Transverse colon (tissue), 4 donors: ENCODE data around the gene EYS. TPM values are rescaled to one million over a fixed set of nuclear protein-coding genes. Genes with fewer than 3 reads are reported as not detected.

ENCODE experiments used
- DNase-seq: peaks from one replicate; pipeline ENCODE4 v3.0.0-alpha.2; 2019
- H3K27ac ChIP-seq, 4 donors: fragments of 200-600 bp; sonication (generic); 2 replicates each; pipeline ENCODE4 v1.5.1; 2016 to 2018; ENCODE audit warnings: inconsistent platforms in 4 of 4
- H3K27me3 ChIP-seq: fragments of 200-600 bp; sonication (generic); 2 replicates; pipeline ENCODE4 v1.5.1; 2017; ENCODE audit warnings: inconsistent platforms
- H3K36me3 ChIP-seq, 4 donors: fragments of 200-600 bp; sonication (generic); 2 replicates each; pipeline ENCODE4 v1.5.1; 2017 to 2019; ENCODE audit warnings: inconsistent platforms in 4 of 4
- H3K4me1 ChIP-seq, 4 donors: fragments of 200-600 bp; sonication (generic); 2 replicates each; pipeline ENCODE4 v1.5.1; 2017 to 2020; ENCODE audit warnings: inconsistent platforms in 4 of 4
- H3K4me3 ChIP-seq, 4 donors: fragments of 200-600 bp; sonication (generic); 1 replicate in 1 of 4; 2 replicates in 3 of 4; pipeline versions ENCODE4 v1.5.1 to v1.6.1; 2017 to 2019; ENCODE audit warnings: inconsistent platforms in 4 of 4
- H3K9me3 ChIP-seq, 2 donors: fragments of 200-600 bp; sonication (generic); 2 replicates each; pipeline ENCODE4 v1.5.1; 2017 to 2019; ENCODE audit warnings: inconsistent platforms in 2 of 2
- EP300 ChIP-seq: sonication (generic); formaldehyde crosslinking; IDR thresholded peaks from one replicate; pipeline ENCODE4 v1.6.1; 2017; ENCODE audit warnings: antibody characterized with exemption, low read depth
- POLR2A ChIP-seq: fragments of 450-650 bp; IDR thresholded peaks from one replicate; pipeline ENCODE4 v1.6.1; 2016; ENCODE audit warnings: antibody characterized with exemption, mild to moderate bottlenecking, moderate library complexity
- POLR2AphosphoS5 ChIP-seq, 3 donors: sonication (generic); formaldehyde crosslinking; IDR thresholded peaks; one replicate each; pipeline ENCODE4 v1.6.1; 2016; ENCODE audit warnings: antibody characterized with exemption in 3 of 3
- WGBS, 2 donors: methylation state at CpG; one replicate each; pipeline ENCODE4 v1.1.5; 2018; ENCODE audit warnings: low coverage in 1 of 2; 5-methylcytosine and 5-hydroxymethylcytosine counted together
- in situ Hi-C, 4 donors: fragments of 200-750 bp; cut with MboI; loops; one replicate each; pipeline versions ENCODE4 v1.15.0 to v1.15.1; 2017; ENCODE audit warnings: low sequenced_read_pairs in 3 of 4, low pct_ligation_motif_present in 1 of 4, low pct_unique_long_range_greater_than_20kb in 1 of 4
- intact Hi-C: fragments of 100-400 bp; cut with DNase I; formaldehyde crosslinking; loops from one replicate; pipeline ENCODE4 v1.15.1; 2023; ENCODE audit warnings: low total_unique reads
- total RNA-seq, 4 donors: library from RNA; depleted of rRNA; stranded (reverse); fragments of >200 nt; gene quantifications; one replicate each; pipeline ENCODE4 v1.1.0, GENCODE V29; 2016
- TF ChIP-seq, protein P1 (sequence below), 5 experiments: fragments of 200-600 bp in 3 of 5; fragments of 450-650 bp in 2 of 5; sonication (generic) in 3 of 5; IDR thresholded peaks; 1 replicate in 2 of 5; 2 replicates in 3 of 5; pipeline ENCODE4 v1.5.1; 2016 to 2017; ENCODE audit warnings: antibody characterized with exemption in 5 of 5, inconsistent platforms in 3 of 5, mild to moderate bottlenecking in 2 of 5, moderate library complexity in 1 of 5

EYS gene
- total RNA-seq, 4 donors from 2014 or later: 0.41 TPM; not detected in 3

DNA sequence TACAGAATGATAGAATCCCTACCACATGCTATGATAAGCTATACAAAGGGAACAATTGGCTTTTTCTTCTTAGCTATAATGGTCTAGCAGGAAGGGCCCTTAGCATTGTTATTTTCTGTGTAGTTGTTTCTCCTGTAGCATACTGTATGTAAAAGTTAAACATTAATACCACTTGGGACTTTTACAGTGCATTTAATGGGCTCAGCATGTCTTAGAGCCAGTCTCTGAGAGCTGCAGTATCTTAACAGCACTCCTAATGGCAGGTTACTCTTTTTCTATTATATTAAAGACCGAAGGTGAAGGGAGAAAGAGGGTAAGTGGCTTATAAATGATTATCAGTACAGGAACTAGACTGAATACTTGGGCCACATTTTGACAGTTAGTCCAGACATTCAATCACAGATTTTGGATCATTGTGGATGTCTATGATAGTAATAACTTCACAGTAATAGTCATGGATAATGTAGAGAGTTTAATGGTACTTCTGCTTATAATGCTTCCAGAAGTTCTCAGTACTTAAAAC lies 1780.7 kb downstream of the EYS start:
- Histone ChIP-seq H3K4me1 (peaks cover 0 to 22% (median 5%) of the 10 kb centered on the region in 4 donors), H3K27me3 (no peaks in the 10 kb centered on the region), H3K27ac (peak overlapping the region; percentile 12 to 39 (median 32)), H3K9me3 (no peaks in the 10 kb centered on the region), H3K36me3 (no peaks in the 10 kb centered on the region), H3K4me3 (no peak overlapping the region)
- intact Hi-C loops (no loop called here), in situ Hi-C loops (loop anchor here in 3 of 4 donors (10.0 kb wide), 2 partner anchors 398 to 408 kb away; no protein-coding TSS in a partner anchor)
- 50 to 67% methylated on average over 1 of the region's 1 CpG for WGBS, 2 donors
- TF ChIP-seq, protein P1, sequence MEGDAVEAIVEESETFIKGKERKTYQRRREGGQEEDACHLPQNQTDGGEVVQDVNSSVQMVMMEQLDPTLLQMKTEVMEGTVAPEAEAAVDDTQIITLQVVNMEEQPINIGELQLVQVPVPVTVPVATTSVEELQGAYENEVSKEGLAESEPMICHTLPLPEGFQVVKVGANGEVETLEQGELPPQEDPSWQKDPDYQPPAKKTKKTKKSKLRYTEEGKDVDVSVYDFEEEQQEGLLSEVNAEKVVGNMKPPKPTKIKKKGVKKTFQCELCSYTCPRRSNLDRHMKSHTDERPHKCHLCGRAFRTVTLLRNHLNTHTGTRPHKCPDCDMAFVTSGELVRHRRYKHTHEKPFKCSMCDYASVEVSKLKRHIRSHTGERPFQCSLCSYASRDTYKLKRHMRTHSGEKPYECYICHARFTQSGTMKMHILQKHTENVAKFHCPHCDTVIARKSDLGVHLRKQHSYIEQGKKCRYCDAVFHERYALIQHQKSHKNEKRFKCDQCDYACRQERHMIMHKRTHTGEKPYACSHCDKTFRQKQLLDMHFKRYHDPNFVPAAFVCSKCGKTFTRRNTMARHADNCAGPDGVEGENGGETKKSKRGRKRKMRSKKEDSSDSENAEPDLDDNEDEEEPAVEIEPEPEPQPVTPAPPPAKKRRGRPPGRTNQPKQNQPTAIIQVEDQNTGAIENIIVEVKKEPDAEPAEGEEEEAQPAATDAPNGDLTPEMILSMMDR (IDR thresholded peaks at IDR 0.05): no peak
- TF ChIP-seq EP300: no peak
- TF ChIP-seq POLR2A: no peak
- no peak for TF ChIP-seq POLR2AphosphoS5 (IDR thresholded peaks at IDR 0.05)
- no peak for DNase-seq

DNA sequence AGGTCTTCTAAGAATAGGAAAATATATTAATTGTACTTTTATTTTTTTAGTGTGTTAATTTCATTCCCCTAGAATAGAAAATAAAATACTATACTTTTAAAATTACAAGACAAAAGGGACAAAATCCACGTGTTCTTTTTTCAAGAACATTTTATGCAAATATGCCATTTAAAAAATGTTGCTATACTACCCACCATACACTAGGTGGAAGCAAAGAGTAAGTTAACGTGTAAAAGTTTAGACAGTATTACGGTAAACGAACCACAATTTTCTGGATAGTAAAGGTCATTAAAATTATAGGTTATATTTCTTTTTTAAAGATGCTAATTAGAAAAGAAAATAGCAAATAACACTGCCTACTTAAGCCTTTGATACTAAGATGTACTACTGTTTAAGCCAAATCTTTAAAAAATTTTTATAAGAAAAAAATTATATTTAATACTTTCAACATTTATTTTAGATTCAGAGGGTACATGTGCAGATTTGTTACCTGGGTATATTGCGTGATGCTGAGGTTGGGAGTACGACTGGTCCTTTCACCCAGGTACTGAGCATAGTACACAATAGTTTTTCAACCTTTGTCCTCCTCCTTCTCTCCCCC lies 1783.8 kb downstream of the EYS start:
- DNase-seq: no peak
- H3K4me1 ChIP-seq: peaks cover 0 to 17% (median 4%) of the 10 kb centered on the region in 4 donors
- intact Hi-C loops (no loop called here), in situ Hi-C loops (loop anchor here in 3 of 4 donors (10.0 kb wide), 2 partner anchors 402 to 412 kb away; no protein-coding TSS in a partner anchor)
- H3K27ac ChIP-seq: no peak overlapping the region
- no peaks in the 10 kb centered on the region for H3K9me3 ChIP-seq
- 10 to 12% methylated on average over 6 of the region's 6 CpGs for WGBS, 2 donors
- no peaks in the 10 kb centered on the region for H3K36me3 ChIP-seq
- no peak for TF ChIP-seq POLR2AphosphoS5 (IDR thresholded peaks at IDR 0.05)
- TF ChIP-seq, protein P1 (IDR thresholded peaks at IDR 0.05): peak; percentile 57 to 70 (median 60)
- no peak overlapping the region for H3K4me3 ChIP-seq
- H3K27me3 ChIP-seq: no peaks in the 10 kb centered on the region

DNA sequence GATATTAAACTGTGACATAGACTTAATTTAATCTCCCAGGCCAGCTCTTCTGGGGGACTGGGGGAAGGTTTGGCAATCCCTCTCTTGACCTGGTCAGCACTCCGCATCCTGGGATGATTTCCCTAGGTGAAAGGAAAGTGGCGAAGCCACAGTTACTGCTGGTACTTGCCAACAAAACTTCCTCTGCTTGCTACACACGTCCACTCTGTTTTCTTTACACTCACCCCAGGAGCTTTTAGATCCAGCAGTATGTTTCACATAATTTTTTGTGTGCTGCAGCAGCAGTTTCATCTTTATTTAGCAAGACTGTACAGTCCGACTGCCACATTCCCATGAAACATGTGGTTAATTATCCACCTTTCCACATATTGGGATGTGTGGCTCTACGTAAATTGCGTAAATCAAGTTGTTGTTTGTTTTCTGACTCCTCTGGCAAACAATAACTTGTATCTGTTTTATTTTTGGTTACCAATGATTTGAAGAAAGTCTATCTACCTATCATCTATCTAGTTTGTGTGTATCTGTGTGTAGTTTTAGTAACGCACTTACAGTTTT lies 1787.4 kb downstream of the EYS start:
- no peak for DNase-seq
- Histone ChIP-seq H3K9me3 (no peaks in the 10 kb centered on the region), H3K4me3 (no peak overlapping the region), H3K27me3 (no peaks in the 10 kb centered on the region), H3K27ac (no peak overlapping the region), H3K36me3 (no peaks in the 10 kb centered on the region), H3K4me1 (peaks cover 0 to 11% (median 0%) of the 10 kb centered on the region in 4 donors)
- intact Hi-C loops: loop anchor here (10.0 kb wide), 1 partner anchor 405 kb away; no protein-coding TSS in a partner anchor
- 78 to 84% methylated on average over 5 to 7 of the region's 7 CpGs for whole genome bisulfite sequencing, 2 donors
- TF ChIP-seq POLR2A (no peak), POLR2AphosphoS5 (IDR thresholded peaks at IDR 0.05) (no peak), EP300 (no peak)
- TF ChIP-seq, protein P1 (IDR thresholded peaks at IDR 0.05): no peak
- in situ Hi-C loops: loop anchor here in 3 of 4 donors (10.0 kb wide), 2 partner anchors 405 to 415 kb away; no protein-coding TSS in a partner anchor

DNA sequence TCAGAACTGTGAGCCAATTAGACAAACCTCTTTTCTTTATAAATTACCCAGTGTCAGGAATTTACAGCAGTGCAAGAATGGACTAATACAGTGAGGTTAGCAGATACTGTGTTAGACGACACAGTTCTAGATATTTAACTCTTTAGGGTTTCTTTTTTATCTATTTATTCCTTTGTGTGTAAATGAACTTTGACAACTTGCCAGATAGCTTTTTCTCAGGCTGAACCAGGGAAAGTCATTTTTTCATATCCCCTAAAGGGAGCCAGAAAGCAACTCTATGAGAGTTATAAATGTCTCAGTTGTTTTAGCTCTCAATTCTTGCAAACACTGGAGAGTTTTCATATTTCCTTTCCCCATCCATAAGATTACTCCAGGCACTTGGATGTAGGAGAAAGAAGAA lies 1794.1 kb downstream of the EYS start:
- no peak for TF ChIP-seq EP300
- TF ChIP-seq POLR2A: no peak
- TF ChIP-seq, protein P1 (IDR thresholded peaks at IDR 0.05): no peak
- no peak for TF ChIP-seq POLR2AphosphoS5 (IDR thresholded peaks at IDR 0.05)
- Histone ChIP-seq H3K4me3 (no peak overlapping the region), H3K36me3 (no peaks in the 10 kb centered on the region), H3K27me3 (no peaks in the 10 kb centered on the region), H3K9me3 (no peaks in the 10 kb centered on the region), H3K27ac (no peak overlapping the region), H3K4me1 (no peaks in the 10 kb centered on the region)
- intact Hi-C loops (loop anchor here (10.0 kb wide), 1 partner anchor 412 kb away; no protein-coding TSS in a partner anchor), in situ Hi-C loops (no loop called here)
- 33% methylated on average over 1 of the region's 1 CpG; no CpG with 5 or more reads in 1 of the 2 donors for WGBS, 2 donors
- no peak for DNase-seq
